GM19395 (cell line): ENCODE results near the gene PLEKHG1.
A peak's percentile ranks its signal among the peaks of the same experiment; 100 is the strongest.

Experiments used
- ATAC-seq: cut with Tn5 transposase; IDR thresholded peaks from one replicate; pipeline ENCODE4 v1.9.1; 2021; ENCODE audit warnings: mild to moderate bottlenecking, moderate library complexity; ENCODE audit not compliant: unreplicated experiment

Gene PLEKHG1

GRCh38 chr6:150617496-150618460, 18.1 kb downstream of the PLEKHG1 start:
- no peak for ATAC-seq

GRCh38 chr6:150619275-150619674, 19.6 kb downstream of the PLEKHG1 start:
- no peak for ATAC-seq

DNA sequence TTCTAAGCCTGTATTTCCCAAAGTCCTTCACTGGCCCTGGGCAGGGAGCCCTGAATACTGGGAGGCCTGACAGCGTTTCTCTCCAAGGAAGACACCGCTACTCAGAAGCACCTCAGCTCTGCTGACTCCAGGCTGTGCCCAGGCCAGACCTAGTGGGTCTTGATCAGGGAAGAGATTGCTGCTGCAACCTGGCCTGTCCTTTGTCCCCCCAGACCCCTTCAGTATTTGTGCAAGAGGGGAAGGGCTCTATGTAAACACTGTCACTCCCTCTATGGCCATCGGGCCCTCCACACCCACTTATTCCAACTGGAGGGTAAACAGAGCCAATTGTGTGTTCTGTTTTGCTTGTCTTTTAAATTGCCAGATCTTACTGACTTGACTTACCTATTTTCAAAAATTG, 20.6 kb downstream of the PLEKHG1 start:
- no peak for ATAC-seq

DNA sequence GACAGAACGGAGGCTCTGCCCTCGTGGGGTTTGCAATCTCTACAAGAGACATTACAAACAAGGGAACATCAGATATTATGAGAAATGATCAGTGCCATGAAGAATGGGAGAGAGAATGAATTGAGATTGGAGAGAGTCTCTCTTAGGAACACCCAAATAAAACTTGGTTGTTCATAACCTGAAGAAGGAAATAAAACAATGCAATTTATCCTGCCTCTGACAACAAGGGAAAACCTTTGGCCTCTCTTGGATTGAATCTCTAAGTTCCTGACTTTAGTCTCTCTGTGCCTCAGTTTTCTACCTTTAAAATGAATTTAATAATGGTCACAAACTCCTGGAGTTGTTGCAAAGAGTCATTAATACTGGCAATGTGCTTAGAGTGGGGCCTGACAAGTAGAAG, 21.1 kb downstream of the PLEKHG1 start:
- no peak for ATAC-seq

- no peak for ATAC-seq
Measured at GRCh38 chr6:150622476-150622875, 22.8 kb downstream of the PLEKHG1 start.

GRCh38 chr6:150622941-150623874, 23.5 kb downstream of the PLEKHG1 start:
- peak; percentile 99 for ATAC-seq

DNA sequence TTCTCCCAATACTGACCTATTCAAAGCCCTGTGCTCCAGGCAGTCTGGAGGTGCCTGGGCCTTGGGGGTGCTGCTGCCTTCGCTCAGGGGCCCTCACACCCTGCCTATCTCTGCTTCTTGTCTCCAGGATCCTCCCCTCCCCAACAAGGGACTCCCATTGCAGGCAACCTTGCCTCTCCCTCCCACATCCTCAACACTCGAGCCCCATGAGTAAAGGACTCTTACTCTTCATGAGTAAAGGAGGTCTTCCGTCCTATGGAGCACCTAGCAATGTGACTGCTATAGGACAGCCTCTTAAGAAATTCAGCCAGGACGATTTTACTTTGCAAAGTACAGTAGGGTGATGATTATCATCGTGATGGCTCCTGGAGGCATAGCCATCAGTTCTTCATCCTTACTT, 24.5 kb downstream of the PLEKHG1 start:
- ATAC-seq = no peak

DNA sequence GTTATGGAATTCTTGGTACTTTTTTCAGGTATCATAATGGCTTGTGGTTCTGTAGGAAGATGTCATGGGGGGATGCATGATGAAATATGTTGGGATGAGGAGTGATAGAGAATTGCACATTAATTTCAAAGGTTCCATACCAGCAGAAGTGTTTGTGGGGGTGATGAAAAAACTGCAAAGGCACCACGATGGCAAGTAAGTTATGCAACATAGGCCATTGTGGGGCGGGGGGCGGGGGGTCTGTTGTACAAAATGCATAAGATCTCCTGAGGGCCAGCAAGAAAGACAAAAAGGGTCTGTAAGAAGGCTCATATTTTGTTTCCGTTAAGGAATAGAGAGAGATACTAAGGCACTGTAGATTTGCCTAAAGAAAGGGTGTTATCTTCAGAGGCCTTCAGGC, 26.2 kb downstream of the PLEKHG1 start:
- no peak for ATAC-seq

- ATAC-seq = no peak
Measured at GRCh38 chr6:150627154-150627553, 27.5 kb downstream of the PLEKHG1 start.

DNA sequence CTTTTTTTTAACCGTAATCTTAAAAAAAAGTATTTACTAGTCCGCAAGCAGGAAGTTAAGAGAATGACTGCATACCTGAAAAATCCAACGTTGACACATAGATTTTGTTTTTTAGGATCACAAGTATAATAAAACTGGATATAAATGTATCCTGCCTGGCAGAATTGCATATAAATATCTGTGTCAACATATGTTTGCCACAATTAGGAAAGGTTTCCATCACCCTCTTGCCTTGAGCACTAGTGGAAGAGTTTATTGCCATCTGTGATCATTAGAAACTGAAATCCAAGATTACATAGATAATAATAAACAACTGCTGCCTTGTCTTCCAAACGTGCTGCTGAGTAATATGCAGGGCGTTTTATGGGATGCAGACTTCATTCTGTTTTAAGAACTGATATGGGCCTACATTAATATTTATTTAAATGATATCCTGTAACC, 27.9 kb downstream of the PLEKHG1 start:
- ATAC-seq = no peak

DNA sequence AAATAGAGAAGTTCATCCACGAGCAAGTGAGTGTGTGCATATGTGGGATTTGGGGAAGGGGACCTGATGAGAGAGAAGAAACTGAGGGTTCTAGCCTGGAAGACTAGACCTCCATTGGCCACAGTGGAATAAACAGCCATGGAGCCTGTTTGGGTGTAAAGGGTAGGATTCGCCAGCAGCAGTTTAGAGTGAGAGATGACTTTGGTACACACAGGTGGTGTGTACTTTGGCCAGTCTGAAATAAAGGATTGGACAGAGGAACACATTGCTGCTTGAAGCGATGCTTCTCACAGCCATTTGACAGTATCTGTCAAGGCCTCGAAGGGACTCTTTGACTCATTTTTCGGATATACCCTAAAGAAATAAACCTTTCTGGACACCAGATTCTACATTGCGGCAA, 29.2 kb downstream of the PLEKHG1 start:
- ATAC-seq = no peak

GRCh38 chr6:150631283-150631983, 31.7 kb downstream of the PLEKHG1 start:
- no peak for ATAC-seq

- no peak for ATAC-seq
Measured at GRCh38 chr6:150631984-150632642, 32.4 kb downstream of the PLEKHG1 start.

DNA sequence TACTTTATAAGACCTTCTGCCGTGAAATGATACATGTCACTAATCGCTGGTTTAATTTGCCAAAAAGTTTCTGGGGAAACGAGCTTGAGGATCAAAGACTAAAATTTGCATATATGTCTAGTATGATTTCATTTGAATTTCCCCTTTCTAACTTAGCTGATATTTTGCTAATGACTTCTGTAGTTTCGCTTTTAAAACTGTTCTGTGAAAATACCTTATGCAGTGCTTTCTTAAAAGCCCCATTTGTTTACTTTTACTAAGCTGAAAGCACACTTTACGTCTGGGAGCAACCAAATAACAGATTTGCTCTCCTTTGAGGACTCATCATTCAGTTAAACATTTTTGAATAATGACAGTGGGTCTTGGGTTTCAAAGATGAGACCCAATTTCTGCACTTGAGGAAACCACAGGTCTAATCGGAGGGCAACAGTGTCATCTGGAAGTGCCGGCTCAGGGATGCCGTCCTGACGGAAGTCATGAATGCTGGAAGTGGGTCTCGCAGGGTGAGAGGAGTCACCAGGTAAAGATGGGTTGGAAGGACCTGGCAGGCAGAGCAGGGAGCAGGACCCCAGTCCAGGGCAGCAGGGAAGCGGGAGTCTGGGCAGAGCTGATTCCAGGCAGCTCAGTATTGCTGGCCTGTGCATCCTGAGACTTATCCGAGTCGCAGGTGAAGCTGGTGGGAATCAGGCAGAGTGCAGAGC, 33.2 kb downstream of the PLEKHG1 start:
- ATAC-seq = peak; percentile 57

- ATAC-seq = peak; percentile 17
Measured at GRCh38 chr6:150633486-150633834, 33.8 kb downstream of the PLEKHG1 start.

- no peak for ATAC-seq
Measured at GRCh38 chr6:150634176-150634963, 34.7 kb downstream of the PLEKHG1 start.

DNA sequence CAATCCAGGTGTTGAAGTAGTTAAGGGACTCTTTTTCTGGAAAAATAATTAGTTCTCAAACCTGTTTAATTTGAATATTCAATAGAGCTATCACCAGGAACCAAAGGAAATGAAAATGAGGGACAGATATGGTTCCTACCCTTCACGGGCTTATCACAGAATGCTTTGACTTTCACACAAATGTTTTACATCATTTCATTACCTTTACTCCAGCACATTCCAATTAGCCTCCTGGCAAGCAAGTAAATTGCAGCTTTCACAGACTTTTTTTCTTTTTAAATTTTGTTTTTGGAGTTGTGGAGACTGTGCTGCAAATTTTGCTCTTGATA, 35.2 kb downstream of the PLEKHG1 start:
- no peak for ATAC-seq

DNA sequence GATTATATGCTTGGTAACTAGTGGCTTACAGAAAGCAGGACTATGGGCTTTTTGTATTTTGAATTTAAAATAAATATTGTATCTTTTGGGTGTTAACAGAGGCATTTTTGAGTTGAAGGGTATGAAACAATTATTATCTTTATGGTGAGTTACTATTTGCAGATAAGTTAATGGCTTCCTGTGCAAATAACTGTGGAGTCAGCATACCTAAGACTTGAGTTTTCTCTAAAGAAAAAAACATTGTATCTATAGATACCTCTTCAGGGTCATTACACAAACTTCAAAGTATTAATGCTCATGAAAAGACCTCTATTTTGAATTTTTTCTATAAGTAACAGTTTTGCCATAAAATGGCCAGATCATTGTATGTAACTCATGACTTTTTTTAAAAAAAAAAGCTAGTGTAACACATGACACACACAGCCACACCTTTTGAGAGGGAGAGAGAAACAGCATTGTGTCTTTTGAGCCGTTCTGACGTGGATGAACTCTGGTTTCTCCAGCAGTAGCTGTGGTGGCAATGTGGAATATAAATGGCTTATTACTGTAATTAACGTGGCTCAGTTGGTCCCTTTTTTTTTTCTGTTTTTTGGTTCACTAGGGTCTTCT, 36.3 kb downstream of the PLEKHG1 start:
- ATAC-seq = no peak

- no peak for ATAC-seq
Measured at GRCh38 chr6:150636808-150637207, 37.1 kb downstream of the PLEKHG1 start.
